Measurements from ENCODE around the gene ZNF524. TPM values are rescaled to one million over a fixed set of nuclear protein-coding genes. Genes with fewer than 3 reads are reported as not detected.

ZNF524 gene
- total and polyA plus RNA-seq, 10 of the 15 experiments (the other 5 are each of a cell fraction or from before 2014, with no cell fraction given) = 0.47 to 18.6 (median 12.4) TPM; not detected in 1

DNA sequence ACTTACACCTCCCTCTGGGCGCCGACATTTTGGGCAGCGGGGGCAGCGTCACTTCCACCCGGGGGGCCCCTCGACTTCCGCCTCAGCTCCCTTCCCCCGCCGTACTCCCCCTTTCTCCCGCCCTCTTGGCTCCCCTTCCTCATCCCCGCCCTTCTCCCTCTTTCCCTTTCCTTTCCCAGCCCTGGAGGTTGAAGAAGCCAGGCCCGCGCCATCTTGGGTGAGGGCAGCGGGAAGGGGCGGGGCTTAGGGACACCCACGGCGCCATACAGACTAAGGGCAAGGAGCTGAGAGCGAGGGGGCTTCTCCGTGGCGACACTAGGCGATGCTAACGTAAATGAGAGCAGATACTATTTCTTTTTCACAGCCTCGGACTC is 633 bp upstream of the ZNF524 start, which contains the start of gene FIZ1 (continued):
- TF ChIP-seq MTA2 (IDR thresholded peaks at IDR 0.05; ENCODE audit: low read depth) = peak; percentile 43
- 0 out of 4 replicates have a peak, but pooled peaks of 1 of the 2 experiments have one; percentile 24 for TF ChIP-seq EP300 (IDR thresholded peaks at IDR 0.05; ENCODE audit: borderline replicate concordance in 1 of 2, control insufficient read depth in 1 of 2, low read depth in 2 of 2, low read length in 2 of 2)
- peak; percentile 33; the same call in 1 of the 2 replicates for TF ChIP-seq ATF7 (IDR thresholded peaks at IDR 0.05; ENCODE audit: low read depth)
- peak; percentile 72 for TF ChIP-seq HCFC1 (IDR thresholded peaks at IDR 0.05; ENCODE audit: low read length)
- TF ChIP-seq NFYA (IDR thresholded peaks at IDR 0.05; ENCODE audit: borderline replicate concordance, low read depth, low read length) = no peak
- peak; percentile 94 for TF ChIP-seq GABPA (IDR thresholded peaks at IDR 0.05; ENCODE audit: low read depth)

DNA sequence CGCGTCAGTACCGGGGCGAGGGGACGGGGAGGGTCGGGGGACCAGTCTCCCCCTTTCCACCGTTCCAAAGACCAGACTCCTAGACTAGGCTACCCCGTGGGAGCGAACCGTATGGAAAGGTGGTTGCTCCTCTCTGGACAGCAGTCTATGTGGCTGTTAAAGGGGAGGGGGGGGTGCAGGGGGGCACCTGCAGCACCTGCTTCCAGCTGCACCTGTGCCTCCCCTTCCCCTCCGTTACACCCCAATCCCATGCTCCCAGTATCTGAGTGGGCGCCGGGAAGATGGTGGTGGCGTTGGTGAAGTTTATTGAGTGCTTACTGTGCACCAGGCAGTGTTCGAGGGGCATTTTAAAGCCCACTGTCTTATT is 557 bp downstream of the ZNF524 start:
- H3K9me3 ChIP-seq (replicated peaks; ENCODE audit: control insufficient read depth, insufficient read depth, low read length) = no peaks in the 10 kb centered on the region; the same call in 2 of the 3 replicates
- H3K27ac ChIP-seq (ENCODE audit: control insufficient read depth, insufficient read depth) = peak overlapping the region; percentile 99
- CTCF ChIA-PET = interaction anchor here (1.0 to 2.3 kb wide), 3 partner anchors 30 to 54 kb away, joined by 3 to 11 read pairs (median 6); partner anchors contain the start of gene U2AF2
- no peaks in the 10 kb centered on the region for H4K20me1 ChIP-seq (ENCODE audit: control insufficient read depth, insufficient read depth)
- H3K27me3 ChIP-seq (replicated peaks in 1 of 2; ENCODE audit: control insufficient read depth in 2 of 2, insufficient read depth in 2 of 2, low read length in 1 of 2) = no peaks in the 10 kb centered on the region
- in situ Hi-C loops (cut with MboI) (no loop called here), intact Hi-C loops (cut with micrococcal nuclease; ENCODE audit: unreplicated experiment) (loop anchor here (5.0 kb wide), 1 partner anchor 42 kb away; the partner anchor contains the start of genes ZNF580 and ZNF581)
- SMC1A ChIA-PET (ENCODE audit: uncharacterized antibody, unreplicated experiment) = interaction anchor here (0.6 to 2.3 kb wide), 3 partner anchors 32 to 141 kb away, joined by 3 to 16 read pairs (median 4); no protein-coding TSS in a partner anchor
- DNase-seq (ENCODE audit: low read depth, low spot score) (no peak), ATAC-seq (no peak), FAIRE-seq (no peak)
- H3K4me1 ChIP-seq (ENCODE audit: control insufficient read depth, insufficient read depth, low read length) = peaks cover 10% of the 10 kb centered on the region; the same call in 1 of the 2 replicates
- H3K4me2 ChIP-seq (ENCODE audit: control insufficient read depth, insufficient read depth) = peak overlapping the region; percentile 96
- RAD21 ChIA-PET (ENCODE audit: unreplicated experiment) = interaction anchor here (1.4 kb wide), 1 partner anchor 10 kb away, joined by 4 read pairs; no protein-coding TSS in a partner anchor
- H3K4me3 ChIP-seq = peak overlapping the region; percentile 88
- H3K79me2 ChIP-seq (ENCODE audit: control insufficient read depth, insufficient read depth, low read length) = peaks cover 10% of the 10 kb centered on the region
- POLR2A ChIA-PET = interaction anchor here (0.6 to 1.4 kb wide), 4 partner anchors 33 to 71 kb away, joined by 4 to 8 read pairs (median 6); no protein-coding TSS in a partner anchor
- BruUV-seq (replicated peaks) = no TSS peak
- peak overlapping the region; percentile 30; the same call in 1 of the 2 replicates for H2AFZ ChIP-seq (ENCODE audit: control insufficient read depth, low read depth, low read length)
- peaks cover 0 to 1% of the 10 kb centered on the region in 2 experiments; a peak in 1 of 4 replicates for H3K36me3 ChIP-seq (ENCODE audit: control insufficient read depth in 2 of 2, insufficient read depth in 2 of 2, low read length in 1 of 2)
- peak overlapping the region; percentile 95 for H3K9ac ChIP-seq (ENCODE audit: control insufficient read depth, insufficient read depth, low read length)
- no peak for TF ChIP-seq ESRRA (IDR thresholded peaks at IDR 0.05; ENCODE audit: low read length)
- no peak for TF ChIP-seq SMAD1 (IDR thresholded peaks at IDR 0.05; ENCODE audit: low read depth, partially characterized antibody)
- TF ChIP-seq RCOR1 (conservative IDR thresholded peaks at IDR 0.05; ENCODE audit: low read depth, low read length) = no peak
- no peak for TF ChIP-seq PML (IDR thresholded peaks at IDR 0.05; ENCODE audit: low read length)
- TF ChIP-seq ZBED1 (IDR thresholded peaks at IDR 0.05; ENCODE audit: borderline replicate concordance) = no peak
- no peak for TF ChIP-seq KLF5 (IDR thresholded peaks at IDR 0.05; ENCODE audit: partially characterized antibody)
- 11% methylated on average over 9 of the region's 15 CpGs for WGBS (ENCODE audit: insufficient coverage, insufficient replicate concordance, low lambda C conversion rate, missing lambda C conversion rate)

Measured in GM12878 (cell line).